GM19438 (cell line): ENCODE measurements around the gene EDN1.
A peak's percentile ranks its signal among the peaks of the same experiment; 100 is the strongest.

Source experiments
- ATAC-seq: cut with Tn5 transposase; IDR thresholded peaks from one replicate; pipeline ENCODE4 v1.9.1; 2021; ENCODE audit warnings: low read depth; ENCODE audit not compliant: unreplicated experiment

EDN1 gene

GRCh38 chr6:12289933-12290820 is at the start of gene EDN1:
EDN1 (plus strand) TSS chr6:12290361; CDS start chr6:12290630, 269 bp downstream.
- ATAC-seq: peak; percentile 85

GRCh38 chr6:12241493-12242175 is 48.5 kb upstream of the EDN1 start:
- no peak for ATAC-seq

GRCh38 chr6:12243169-12243568 is 47.0 kb upstream of the EDN1 start:
- no peak for ATAC-seq

DNA sequence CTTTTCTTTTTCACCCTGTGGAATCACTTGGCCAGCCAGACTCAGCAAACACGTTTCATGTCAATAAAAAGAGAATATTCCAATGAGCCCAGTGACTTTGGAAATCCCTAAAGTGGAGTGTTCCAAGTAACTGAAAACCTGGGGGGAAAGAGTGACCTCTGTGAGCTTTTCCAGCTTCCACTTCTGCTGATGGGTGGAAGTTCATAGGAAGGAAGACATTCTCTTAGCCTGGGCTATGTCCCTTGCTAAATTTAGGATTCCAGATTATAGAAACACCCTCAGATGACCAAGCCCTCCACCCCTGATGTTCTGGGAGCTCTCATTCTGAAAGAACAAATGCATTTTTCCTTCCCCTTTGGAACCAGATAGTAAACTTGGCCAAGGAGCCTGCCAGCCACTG is 44.8 kb upstream of the EDN1 start:
- ATAC-seq: no peak

GRCh38 chr6:12245763-12246718 is 44.1 kb upstream of the EDN1 start:
- no peak for ATAC-seq

DNA sequence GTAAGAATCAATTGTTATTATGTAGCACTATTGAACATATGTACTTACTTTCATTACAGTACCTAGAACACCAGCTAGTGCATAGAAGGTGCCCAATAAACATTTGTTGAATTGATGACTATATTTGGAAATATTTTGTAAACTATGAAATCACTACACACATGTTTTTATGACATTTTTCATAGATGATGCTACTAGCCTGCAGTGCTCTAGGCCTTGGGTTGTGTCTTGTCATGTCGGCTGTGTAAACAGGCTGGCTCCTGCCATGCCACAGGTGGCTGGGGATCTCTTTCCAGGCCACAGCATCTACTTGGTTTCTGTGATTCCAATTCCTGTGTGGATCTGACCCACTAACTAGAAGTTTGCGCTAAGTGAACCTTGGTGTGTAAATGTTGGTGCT is 43.3 kb upstream of the EDN1 start:
- ATAC-seq: no peak

- ATAC-seq: no peak
Observed at GRCh38 chr6:12249541-12250382, 40.4 kb upstream of the EDN1 start.

DNA sequence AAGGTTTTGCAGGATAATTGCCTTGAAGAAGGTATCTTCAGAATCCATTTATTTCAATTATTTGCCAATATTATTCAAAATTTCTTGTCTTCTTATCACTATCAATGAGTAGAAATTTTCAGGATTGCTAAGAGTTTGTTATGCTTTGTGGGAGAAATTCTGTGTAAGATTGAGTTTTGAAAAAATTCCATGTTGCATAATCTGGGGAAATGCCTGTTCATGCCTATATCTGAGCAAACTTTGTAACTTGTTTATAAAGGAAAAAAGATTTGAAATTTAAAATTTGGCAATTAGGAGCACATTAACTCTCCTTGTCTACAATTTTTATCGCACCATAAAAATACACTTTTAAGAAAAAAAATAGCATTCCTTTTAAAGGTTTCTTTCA is 39.8 kb upstream of the EDN1 start:
- no peak for ATAC-seq

DNA sequence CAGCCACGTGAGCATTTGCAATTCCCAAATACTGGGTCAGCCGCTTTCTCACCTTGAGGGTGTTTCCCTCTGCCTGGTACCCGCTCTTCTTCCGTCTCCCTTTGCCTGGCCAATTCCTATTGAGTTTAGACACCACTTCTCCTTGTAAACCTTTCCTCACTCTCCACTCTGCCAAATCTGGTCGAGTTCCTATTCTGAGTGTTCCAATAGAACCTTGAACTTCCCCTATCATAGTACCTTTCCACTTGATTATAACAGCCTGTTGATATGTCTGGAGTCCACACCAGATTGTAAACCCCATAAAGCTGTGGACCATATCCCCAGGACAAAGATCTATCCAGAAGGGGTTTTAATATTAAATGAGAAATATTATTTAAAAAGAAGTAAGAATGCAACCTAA is 36.0 kb upstream of the EDN1 start:
- no peak for ATAC-seq

DNA sequence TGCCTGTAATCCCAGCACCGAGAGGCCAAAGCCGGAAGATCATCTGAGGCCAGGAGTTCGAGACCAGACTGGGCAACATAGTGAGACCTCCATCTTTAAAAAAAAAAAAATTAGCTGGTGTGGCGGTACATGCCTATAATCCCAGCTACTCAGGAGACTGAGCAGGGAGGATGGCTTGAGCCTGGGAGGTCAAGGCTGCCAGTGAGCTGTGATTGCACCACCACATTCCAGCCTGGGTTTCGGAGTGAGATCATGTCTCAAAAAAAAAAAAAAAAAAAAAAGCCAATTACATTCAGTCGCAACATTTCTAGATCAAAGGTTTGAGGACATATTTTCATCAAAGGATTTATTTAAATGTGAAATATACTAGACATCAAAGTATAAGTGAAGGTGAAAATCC is 32.0 kb upstream of the EDN1 start:
- no peak for ATAC-seq

DNA sequence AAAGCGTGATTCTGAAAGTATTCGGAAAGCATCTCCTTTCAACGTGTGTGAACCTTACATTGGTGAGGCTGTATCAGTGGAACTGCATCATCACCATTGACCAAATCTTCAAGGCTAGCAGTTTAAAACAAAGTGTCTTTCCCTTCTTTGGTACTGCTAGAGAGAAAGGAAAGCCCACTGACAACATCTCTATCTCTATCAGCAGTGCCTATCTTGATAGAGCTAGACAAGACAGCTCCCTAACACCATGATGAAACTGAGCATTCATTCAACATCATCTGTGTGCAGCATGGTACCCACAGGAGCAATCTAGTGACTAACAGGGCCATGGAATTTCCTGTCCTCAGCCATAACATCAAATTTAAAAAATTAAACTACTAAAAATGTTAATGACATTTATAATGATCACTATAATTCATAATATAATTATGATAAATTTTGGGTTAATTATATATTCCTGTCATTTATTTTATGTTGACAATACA is 31.5 kb upstream of the EDN1 start:
- ATAC-seq: no peak

GRCh38 chr6:12260458-12261093 is 29.6 kb upstream of the EDN1 start:
- ATAC-seq: no peak

GRCh38 chr6:12261502-12261901 is 28.7 kb upstream of the EDN1 start:
- ATAC-seq: no peak

DNA sequence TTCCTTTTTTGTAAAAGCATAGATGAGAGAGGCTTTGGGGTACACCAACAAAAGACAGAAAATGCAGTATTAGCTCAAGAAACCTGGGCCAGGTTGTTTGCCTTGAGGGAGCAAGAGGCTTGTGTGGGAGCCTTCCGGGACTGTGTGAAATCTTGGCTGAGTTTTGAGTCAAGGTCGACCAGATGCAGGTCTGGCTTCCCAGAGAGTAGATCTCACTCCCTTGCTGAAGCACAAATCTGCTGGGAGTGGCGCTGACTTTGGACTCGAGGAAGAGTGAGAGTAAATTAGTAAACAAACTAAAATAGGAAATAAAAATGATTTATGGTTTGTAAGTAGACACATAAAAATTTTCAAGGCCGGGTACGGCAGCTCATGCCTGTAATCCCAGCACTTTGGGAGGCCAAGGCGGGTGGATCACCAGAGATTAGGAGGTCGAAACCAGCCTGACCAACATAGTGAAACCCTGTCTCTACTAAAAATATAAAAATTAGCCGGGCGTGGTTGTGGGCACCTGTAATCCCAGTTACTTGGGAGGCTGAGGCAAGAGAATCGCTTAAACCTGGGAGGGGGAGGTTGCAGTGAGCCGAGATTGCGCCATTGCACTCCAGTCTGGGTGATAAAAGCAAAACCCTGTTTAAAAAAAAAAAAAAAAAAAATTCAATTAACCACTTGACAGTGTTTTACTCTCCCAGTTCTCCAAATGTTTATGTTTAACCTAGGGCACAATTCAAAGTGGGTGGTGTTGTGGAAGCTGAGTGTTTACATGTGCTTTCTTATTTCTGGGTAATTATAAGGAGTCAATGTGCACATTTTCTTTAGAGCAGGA is 27.7 kb upstream of the EDN1 start:
- ATAC-seq: no peak

DNA sequence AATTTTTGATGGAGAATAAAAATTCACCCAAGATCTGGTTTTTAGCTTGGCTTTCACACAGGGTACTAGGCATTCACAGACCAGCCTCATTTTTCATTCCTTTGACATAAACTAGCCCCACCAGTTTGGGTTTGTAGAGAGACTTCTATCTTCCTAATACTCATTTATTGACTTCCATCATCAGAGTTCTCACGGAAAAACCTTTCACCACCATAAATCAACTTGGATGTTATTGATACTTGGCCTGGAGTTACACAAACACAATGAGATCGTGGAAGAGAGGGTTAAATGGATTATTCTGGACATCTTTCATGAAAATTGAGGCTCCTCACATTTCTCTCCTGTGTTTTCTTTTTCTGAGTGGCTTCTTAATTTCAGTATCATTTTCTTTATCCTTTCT is 26.8 kb upstream of the EDN1 start:
- no peak for ATAC-seq

DNA sequence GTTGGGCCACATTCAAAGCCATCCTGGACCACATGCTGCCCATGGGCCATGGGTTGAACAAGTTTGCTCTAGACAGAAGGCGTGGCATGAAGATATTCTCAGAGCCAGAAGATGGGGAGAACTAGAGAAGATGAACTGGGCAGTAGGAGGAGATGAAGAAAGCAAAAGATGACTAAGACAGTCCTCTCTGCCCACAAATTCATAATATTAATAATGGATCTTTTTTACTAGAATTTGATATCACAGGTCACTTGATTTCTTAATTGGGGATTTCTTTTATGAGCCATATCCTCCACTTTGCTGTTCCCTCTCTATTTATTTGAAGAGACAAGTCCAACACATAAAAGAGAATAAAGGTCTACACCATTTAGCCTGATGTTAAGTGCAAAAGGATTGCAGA is 25.5 kb upstream of the EDN1 start:
- ATAC-seq: no peak

GRCh38 chr6:12265296-12265695 is 24.9 kb upstream of the EDN1 start:
- ATAC-seq: no peak

DNA sequence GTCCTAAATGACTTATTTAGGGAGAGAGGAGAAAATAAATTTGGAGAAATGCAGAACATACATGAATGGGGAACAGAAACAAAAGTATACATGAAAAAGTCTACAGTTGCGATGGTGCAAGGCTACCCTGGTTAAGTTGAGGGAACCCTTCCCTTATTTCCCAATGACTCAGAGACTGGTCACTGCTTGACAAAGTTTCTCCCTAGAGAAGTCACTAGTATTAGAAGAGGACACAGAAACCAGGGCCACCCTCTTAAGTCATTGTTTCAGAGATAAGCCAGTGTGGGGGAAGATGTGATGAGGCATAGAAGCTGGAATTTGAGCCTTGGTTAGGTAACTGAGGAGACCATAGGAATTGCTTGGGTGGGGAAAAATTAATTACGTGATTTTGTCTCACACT is 24.4 kb upstream of the EDN1 start:
- no peak for ATAC-seq

DNA sequence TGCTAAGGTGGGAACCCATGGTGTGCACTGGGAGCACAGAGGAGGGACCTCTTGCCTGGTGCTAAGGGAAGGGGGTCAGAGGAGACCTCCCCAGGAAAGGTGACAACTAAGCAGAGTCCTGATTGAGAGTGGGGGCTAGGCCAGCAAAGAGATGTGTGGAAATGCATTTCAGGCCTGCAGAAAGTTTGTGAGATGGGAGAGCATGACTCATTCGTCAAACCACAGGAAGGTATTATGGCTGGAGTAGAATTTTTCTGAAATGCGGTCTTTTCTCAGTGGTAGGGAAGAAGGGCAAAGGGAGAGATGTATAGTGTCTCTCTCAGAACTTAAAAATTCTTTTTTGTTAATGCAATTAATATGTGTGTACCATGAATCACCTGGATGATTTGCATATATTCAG is 23.6 kb upstream of the EDN1 start:
- no peak for ATAC-seq
